SK-N-MC (cell line): ENCODE measurements around the gene DZANK1.

ENCODE experiments used
- DNase-seq: peaks from one replicate; pipeline ENCODE4 v3.0.0-alpha.2; 2011; ENCODE audit warnings: low read depth, low spot score
- H3K27ac ChIP-seq: fragments of 200-600 bp; sonication (generic); 2 replicates; pipeline ENCODE4 v1.5.1; 2016; ENCODE audit warnings: mixed run types
- H3K36me3 ChIP-seq: fragments of 200-600 bp; sonication (generic); 2 replicates; pipeline ENCODE4 v1.6.1; 2017; ENCODE audit warnings: antibody characterized with exemption, low read length, mixed read lengths; ENCODE audit not compliant: insufficient read depth
- H3K4me3 ChIP-seq: fragments of 200-600 bp; sonication (generic); 2 replicates; pipeline ENCODE4 v1.5.1; 2016
- H3K9ac ChIP-seq: fragments of 200-600 bp; sonication (generic); 2 replicates; pipeline ENCODE4 v1.8.0; 2017; ENCODE audit warnings: mixed run types, mixed read lengths; ENCODE audit not compliant: insufficient read length
- H3K9me3 ChIP-seq: fragments of 200-600 bp; sonication (generic); 2 replicates; pipeline ENCODE4 v1.6.1; 2017; ENCODE audit warnings: low read depth, mild to moderate bottlenecking, antibody characterized with exemption, low read length, moderate library complexity, mixed read lengths
- EZH2 ChIP-seq: fragments of 200-600 bp; sonication (generic); IDR thresholded peaks from one replicate; pipeline ENCODE4 v1.6.1; 2017; ENCODE audit warnings: antibody characterized with exemption
- FOXP2 ChIP-seq: optimal IDR thresholded peaks from 2 replicates; pipeline ENCODE3; 2011; ENCODE audit warnings: mild to moderate bottlenecking, moderate library complexity; ENCODE audit not compliant: insufficient read depth; ENCODE audit errors: extremely low read length, control extremely low read depth
- POLR2AphosphoS5 ChIP-seq: IDR thresholded peaks from 2 replicates; pipeline ENCODE4 v1.6.1; 2012; ENCODE audit warnings: mild to moderate bottlenecking, low read depth, low read length, borderline replicate concordance

DZANK1 gene

DNA sequence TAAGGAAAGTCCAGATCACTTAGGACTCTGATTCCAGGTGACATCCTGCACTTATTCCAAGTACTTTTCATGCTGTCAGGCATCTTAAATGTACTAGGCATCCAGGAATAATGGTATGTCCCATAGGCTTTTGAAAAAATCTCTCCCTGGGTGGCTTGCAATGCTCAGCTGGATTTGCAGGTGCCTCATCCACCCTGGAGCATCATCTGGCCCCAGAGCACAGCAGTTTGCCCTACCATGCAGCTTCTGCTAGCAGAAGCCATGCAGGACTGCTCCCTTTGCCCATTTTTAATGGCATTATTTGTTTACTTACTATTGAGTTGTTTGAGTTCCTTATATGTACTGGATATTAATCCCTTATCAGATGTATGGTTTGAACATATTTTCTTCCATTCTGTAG lies 45.2 kb downstream of the DZANK1 start:
- Histone ChIP-seq H3K36me3 (no peaks in the 10 kb centered on the region), H3K9me3 (no peaks in the 10 kb centered on the region), H3K9ac (no peak overlapping the region), H3K4me3 (no peak overlapping the region), H3K27ac (no peak overlapping the region)
- no peak for DNase-seq
- TF ChIP-seq POLR2AphosphoS5 (no peak), FOXP2 (no peak), EZH2 (no peak)

- no peak for DNase-seq
- Histone ChIP-seq H3K9ac (no peak overlapping the region), H3K9me3 (no peaks in the 10 kb centered on the region), H3K4me3 (no peak overlapping the region), H3K27ac (no peak overlapping the region), H3K36me3 (no peaks in the 10 kb centered on the region)
- TF ChIP-seq POLR2AphosphoS5 = no peak
- TF ChIP-seq FOXP2 = no peak
- TF ChIP-seq EZH2 = no peak
Measured at GRCh38 chr20:18416486-18416885, 50.3 kb downstream of the DZANK1 start.

DNA sequence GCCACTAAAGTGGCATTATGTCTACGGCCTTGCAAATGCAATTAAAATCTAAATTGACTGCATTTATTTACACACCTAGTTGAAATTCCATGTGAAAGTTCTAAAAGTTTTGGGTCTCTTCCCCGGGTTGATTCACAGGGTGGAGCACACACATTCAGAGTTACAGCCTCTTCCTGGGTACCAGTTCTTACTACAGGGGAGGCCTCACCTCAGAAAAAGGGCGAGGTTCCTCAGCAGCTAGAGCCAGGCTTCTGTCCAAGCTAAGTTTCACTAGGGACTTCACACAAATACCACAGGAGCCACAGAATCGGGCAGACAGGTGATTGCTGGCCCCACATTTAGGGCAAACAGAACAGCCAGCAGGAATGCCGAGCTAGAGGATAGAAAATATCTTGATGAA lies 52.7 kb downstream of the DZANK1 start:
- no peak for DNase-seq
- peak overlapping the region; percentile 2 for H3K9ac ChIP-seq
- H3K27ac ChIP-seq = peak overlapping the region; percentile 47

DNA sequence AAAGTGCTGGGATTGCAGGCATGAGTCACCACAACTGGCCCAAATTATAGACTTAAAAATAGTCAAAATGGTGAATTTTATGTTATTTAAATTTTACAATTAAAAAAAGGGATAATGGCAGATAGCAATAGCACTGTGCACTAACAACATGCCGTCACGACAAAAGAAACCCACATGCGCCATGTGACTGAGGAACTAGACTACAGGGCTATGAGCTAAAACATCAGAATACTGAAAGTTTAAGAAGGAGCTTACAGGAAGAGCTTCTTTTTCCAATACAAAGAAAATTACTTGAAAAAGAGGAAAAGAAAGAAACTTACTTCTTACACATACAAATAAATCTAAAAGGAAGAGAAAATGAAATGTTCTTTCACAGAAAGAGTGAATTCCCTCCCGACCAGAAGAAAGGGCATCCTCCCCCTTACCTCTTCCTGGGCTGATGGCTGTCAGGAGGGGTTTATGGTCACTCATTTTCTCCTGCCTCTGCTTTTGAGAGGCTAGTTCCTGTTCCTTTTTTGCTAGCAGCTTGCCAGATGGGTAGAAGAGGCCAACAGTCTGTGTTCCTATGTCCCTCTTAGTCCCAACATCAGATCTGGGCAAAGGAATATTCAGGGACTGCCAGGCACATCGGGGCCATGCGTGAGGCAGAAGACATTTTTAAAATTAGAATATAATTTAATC lies 54.5 kb downstream of the DZANK1 start:
- H3K4me3 ChIP-seq = peak overlapping the region; percentile 49
- peak overlapping the region; percentile 46 for H3K9ac ChIP-seq
- DNase-seq = no peak
- TF ChIP-seq FOXP2 (no peak), EZH2 (no peak), POLR2AphosphoS5 (no peak)
- H3K9me3 ChIP-seq = no peaks in the 10 kb centered on the region
- no peaks in the 10 kb centered on the region for H3K36me3 ChIP-seq
- H3K27ac ChIP-seq = peak overlapping the region; percentile 66

More for the DNA sequence above, 52.7 kb downstream of the DZANK1 start:
- no peak overlapping the region for H3K4me3 ChIP-seq
- H3K36me3 ChIP-seq = no peaks in the 10 kb centered on the region
- H3K9me3 ChIP-seq = no peaks in the 10 kb centered on the region
- TF ChIP-seq EZH2 (no peak), FOXP2 (no peak), POLR2AphosphoS5 (no peak)

- H3K9me3 ChIP-seq = no peaks in the 10 kb centered on the region
- H3K36me3 ChIP-seq = peaks cover 6% of the 10 kb centered on the region; the same call in 1 of the 2 replicates
- H3K27ac ChIP-seq = no peak overlapping the region
- no peak overlapping the region for H3K9ac ChIP-seq
- no peak for DNase-seq
- H3K4me3 ChIP-seq = no peak overlapping the region
- TF ChIP-seq EZH2 (no peak), POLR2AphosphoS5 (no peak), FOXP2 (no peak)
Measured at GRCh38 chr20:18405826-18406225, 61.0 kb downstream of the DZANK1 start.

GRCh38 chr20:18404172-18404571 lies 62.7 kb downstream of the DZANK1 start:
- TF ChIP-seq POLR2AphosphoS5 (no peak), FOXP2 (no peak), EZH2 (no peak)
- H3K9me3 ChIP-seq = no peaks in the 10 kb centered on the region
- no peak for DNase-seq
- no peak overlapping the region for H3K4me3 ChIP-seq
- no peak overlapping the region for H3K27ac ChIP-seq
- H3K9ac ChIP-seq = no peak overlapping the region
- H3K36me3 ChIP-seq = peaks cover 6% of the 10 kb centered on the region; the same call in 1 of the 2 replicates

DNA sequence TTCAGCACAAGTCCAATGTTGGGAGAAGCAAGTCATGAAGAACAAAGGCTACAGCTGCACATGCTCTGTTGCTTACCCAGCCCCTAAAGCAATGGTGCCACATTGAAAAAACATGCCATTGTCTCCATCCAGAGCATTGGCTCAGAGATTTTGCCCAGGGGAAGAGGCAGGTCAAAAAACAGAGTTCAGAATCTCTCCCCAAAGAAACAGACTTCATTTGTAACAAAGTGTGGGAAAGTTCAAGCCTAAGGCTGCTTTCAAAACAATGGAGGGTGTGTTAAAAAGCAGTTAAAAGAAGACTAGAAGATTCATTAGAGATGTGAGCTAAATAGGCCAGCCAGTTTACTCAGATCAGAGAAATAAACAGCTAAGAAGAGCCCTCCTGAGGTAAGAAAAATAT lies 63.6 kb downstream of the DZANK1 start:
- Histone ChIP-seq H3K9ac (no peak overlapping the region), H3K27ac (no peak overlapping the region), H3K4me3 (no peak overlapping the region), H3K36me3 (peaks cover 6% of the 10 kb centered on the region; the same call in 1 of the 2 replicates), H3K9me3 (no peaks in the 10 kb centered on the region)
- no peak for DNase-seq
- TF ChIP-seq EZH2 = no peak
- TF ChIP-seq FOXP2 = no peak
- TF ChIP-seq POLR2AphosphoS5 = no peak

GRCh38 chr20:18401305-18401704 lies 65.5 kb downstream of the DZANK1 start:
- peaks cover 6% of the 10 kb centered on the region; the same call in 1 of the 2 replicates for H3K36me3 ChIP-seq
- H3K4me3 ChIP-seq = no peak overlapping the region
- no peak overlapping the region for H3K27ac ChIP-seq
- DNase-seq = no peak
- no peak overlapping the region for H3K9ac ChIP-seq
- no peaks in the 10 kb centered on the region for H3K9me3 ChIP-seq
- TF ChIP-seq EZH2 (no peak), POLR2AphosphoS5 (no peak), FOXP2 (no peak)
